Breast epithelium (tissue), 4 donors: ENCODE measurements around the gene FOXRED1. TPM values are rescaled to one million over a fixed set of nuclear protein-coding genes. Genes with fewer than 3 reads are reported as not detected.
"Not testable (repeated sequence)": the region's sequence is repeated elsewhere in the genome, so short reads cannot be mapped to it uniquely, and the experiment has no call there.

ENCODE experiments used
- DNase-seq, 2 donors: peaks; one replicate each; pipeline ENCODE4 v3.0.0-alpha.2; 2019; ENCODE audit warnings: low spot score in 2 of 2
- H3K27ac ChIP-seq, 2 donors: fragments of 200-600 bp; sonication (generic) in 1 of 2; one replicate each; pipeline ENCODE4 v1.5.1; 2016 to 2019; ENCODE audit warnings: mild to moderate bottlenecking in 1 of 2
- H3K27me3 ChIP-seq, 2 donors: fragments of 200-600 bp; sonication (generic) in 1 of 2; one replicate each; pipeline versions ENCODE4 v1.5.1 to v1.6.0; 2017 to 2019; ENCODE audit warnings: control low read depth in 1 of 2, mild to moderate bottlenecking in 1 of 2
- H3K36me3 ChIP-seq: fragments of 200-600 bp; one replicate; pipeline ENCODE4 v1.5.1; 2019
- H3K4me1 ChIP-seq, 2 donors: fragments of 200-600 bp; sonication (generic); one replicate each; pipeline ENCODE4 v1.5.1; 2016 to 2019; ENCODE audit warnings: control low read depth in 1 of 2
- H3K4me3 ChIP-seq, 3 donors: fragments of 200-600 bp; sonication (generic); 1 replicate in 2 of 3; 2 replicates in 1 of 3; pipeline ENCODE4 v1.5.1; 2016 to 2019; ENCODE audit warnings: mild to moderate bottlenecking in 3 of 3, moderate library complexity in 2 of 3
- H3K9me3 ChIP-seq, 2 donors: fragments of 200-600 bp; sonication (generic) in 1 of 2; one replicate each; pipeline ENCODE4 v1.5.1; 2016 to 2019; ENCODE audit warnings: control low read depth in 1 of 2
- POLR2A ChIP-seq: fragments of 450-650 bp; IDR thresholded peaks from one replicate; pipeline ENCODE4 v1.6.1; 2016; ENCODE audit warnings: antibody characterized with exemption, mild to moderate bottlenecking, moderate library complexity
- POLR2AphosphoS5 ChIP-seq, 3 donors: sonication (generic); formaldehyde crosslinking; IDR thresholded peaks; one replicate each; pipeline ENCODE4 v1.6.1; 2017; ENCODE audit warnings: antibody characterized with exemption in 3 of 3
- intact Hi-C: fragments of 100-400 bp; cut with DNase I; formaldehyde crosslinking; loops from one replicate; pipeline ENCODE4 v1.15.1; 2023; ENCODE audit warnings: low total_unique reads
- total RNA-seq, 3 donors: library from RNA; depleted of rRNA; stranded (reverse); fragments of >200 nt; gene quantifications; one replicate each; pipeline ENCODE4 v1.1.0, GENCODE V29; 2016
- TF ChIP-seq, protein P1 (sequence below), 3 donors: fragments of 450-650 bp; IDR thresholded peaks; one replicate each; pipeline ENCODE4 v1.5.1; 2016 to 2017; ENCODE audit warnings: antibody characterized with exemption in 3 of 3, mild to moderate bottlenecking in 3 of 3, moderate library complexity in 3 of 3

FOXRED1 gene
- total RNA-seq, 3 donors from 2014 or later: 13.1 to 23.3 (median 16.6) TPM

DNA sequence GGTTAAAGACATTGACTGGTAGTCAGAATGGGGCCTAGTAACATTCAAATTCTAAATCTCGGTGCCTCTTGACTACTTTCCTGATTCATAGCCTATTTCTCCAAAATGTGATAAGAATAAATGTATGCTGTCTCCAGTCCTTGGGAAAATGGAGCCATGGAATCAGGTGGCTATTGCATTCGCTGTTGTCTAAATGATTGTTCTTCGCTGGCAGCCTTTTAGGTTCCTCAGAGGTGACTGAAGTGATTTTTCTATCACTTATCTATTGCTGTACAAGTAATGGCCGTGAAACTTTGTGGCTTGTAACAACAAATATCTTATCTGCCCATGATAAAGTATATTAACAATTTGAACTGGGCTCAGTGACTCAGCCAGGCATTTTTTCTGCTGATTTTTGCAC, 15.7 kb upstream of the FOXRED1 start:
- Histone ChIP-seq H3K4me3 (no peak overlapping the region), H3K36me3 (no peaks in the 10 kb centered on the region), H3K4me1 (no peaks in the 10 kb centered on the region), H3K9me3 (no peaks in the 10 kb centered on the region), H3K27ac (no peak overlapping the region), H3K27me3 (no peaks in the 10 kb centered on the region)
- DNase-seq: no peak
- intact Hi-C loops: no loop called here
- no peak for TF ChIP-seq POLR2A
- TF ChIP-seq, protein P1, sequence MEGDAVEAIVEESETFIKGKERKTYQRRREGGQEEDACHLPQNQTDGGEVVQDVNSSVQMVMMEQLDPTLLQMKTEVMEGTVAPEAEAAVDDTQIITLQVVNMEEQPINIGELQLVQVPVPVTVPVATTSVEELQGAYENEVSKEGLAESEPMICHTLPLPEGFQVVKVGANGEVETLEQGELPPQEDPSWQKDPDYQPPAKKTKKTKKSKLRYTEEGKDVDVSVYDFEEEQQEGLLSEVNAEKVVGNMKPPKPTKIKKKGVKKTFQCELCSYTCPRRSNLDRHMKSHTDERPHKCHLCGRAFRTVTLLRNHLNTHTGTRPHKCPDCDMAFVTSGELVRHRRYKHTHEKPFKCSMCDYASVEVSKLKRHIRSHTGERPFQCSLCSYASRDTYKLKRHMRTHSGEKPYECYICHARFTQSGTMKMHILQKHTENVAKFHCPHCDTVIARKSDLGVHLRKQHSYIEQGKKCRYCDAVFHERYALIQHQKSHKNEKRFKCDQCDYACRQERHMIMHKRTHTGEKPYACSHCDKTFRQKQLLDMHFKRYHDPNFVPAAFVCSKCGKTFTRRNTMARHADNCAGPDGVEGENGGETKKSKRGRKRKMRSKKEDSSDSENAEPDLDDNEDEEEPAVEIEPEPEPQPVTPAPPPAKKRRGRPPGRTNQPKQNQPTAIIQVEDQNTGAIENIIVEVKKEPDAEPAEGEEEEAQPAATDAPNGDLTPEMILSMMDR (IDR thresholded peaks at IDR 0.05): no peak
- no peak for TF ChIP-seq POLR2AphosphoS5 (IDR thresholded peaks at IDR 0.05)

DNA sequence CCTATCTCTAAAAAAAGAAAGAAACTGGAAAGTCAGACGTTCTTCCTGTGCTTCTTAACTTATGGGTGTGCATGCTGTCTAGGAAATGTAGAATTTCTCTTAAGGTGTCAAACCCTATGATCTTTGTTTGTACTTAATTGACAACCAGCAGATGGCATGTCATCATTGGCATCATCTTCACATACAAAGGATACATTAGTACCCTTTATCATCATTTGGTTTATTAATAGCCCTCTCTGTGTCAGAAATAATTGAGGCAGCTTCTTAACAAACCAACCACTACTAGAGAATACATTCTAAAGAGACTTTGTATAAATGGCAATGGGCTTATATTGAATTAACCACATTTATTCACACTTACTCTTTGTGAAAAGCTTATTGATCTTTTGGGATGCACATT, 14.1 kb upstream of the FOXRED1 start:
- H3K27me3 ChIP-seq: no peaks in the 10 kb centered on the region
- H3K4me3 ChIP-seq: no peak overlapping the region
- TF ChIP-seq, protein P1 (IDR thresholded peaks at IDR 0.05): no peak
- TF ChIP-seq POLR2A (no peak), POLR2AphosphoS5 (IDR thresholded peaks at IDR 0.05) (no peak)
- no peaks in the 10 kb centered on the region for H3K4me1 ChIP-seq
- no peak for DNase-seq
- no peak overlapping the region for H3K27ac ChIP-seq
- no peaks in the 10 kb centered on the region for H3K36me3 ChIP-seq
- intact Hi-C loops: no loop called here
- H3K9me3 ChIP-seq: no peaks in the 10 kb centered on the region

DNA sequence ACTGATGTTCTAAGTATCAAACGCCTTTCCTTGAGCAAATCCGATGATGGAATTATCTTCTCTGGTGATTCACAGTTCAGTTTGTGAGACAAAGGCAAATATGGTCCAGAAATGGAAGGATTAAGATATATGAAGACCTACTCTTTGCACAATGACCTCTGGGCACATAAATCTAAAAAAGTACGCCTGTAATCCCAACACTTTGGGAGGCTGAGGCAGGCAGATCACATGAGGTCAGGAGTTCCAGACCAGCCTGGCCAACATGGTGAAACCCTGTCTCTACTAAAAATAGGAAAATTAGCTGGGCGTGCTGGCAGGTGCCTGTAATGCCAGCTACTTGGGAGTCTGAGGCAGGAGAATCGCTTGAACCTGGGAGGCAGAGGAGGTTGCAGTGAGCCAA, 13.4 kb upstream of the FOXRED1 start:
- H3K27ac ChIP-seq, intact Hi-C loops: not testable (repeated sequence)

DNA sequence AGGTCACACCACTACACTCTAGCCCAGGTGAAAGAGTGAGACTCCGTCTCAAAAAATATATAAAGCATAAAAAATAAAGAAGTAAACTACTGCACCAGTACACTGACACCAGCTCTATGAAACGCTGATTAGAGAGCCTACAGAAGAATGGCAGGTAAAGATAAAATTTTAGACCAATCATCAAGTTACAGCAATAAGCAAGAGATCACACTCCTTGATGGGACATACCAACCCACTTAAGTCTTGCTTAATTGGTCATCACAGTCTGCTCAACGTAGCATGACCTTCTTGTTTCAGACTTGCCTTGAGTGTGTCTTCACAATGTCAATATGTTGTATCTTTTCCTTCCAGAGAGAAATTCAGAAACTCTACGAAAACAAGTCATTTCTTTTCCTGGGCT, 12.7 kb upstream of the FOXRED1 start:
- no peaks in the 10 kb centered on the region for H3K36me3 ChIP-seq
- no peaks in the 10 kb centered on the region for H3K9me3 ChIP-seq
- H3K4me1 ChIP-seq: no peaks in the 10 kb centered on the region
- intact Hi-C loops: no loop called here
- TF ChIP-seq POLR2AphosphoS5 (IDR thresholded peaks at IDR 0.05): no peak
- TF ChIP-seq POLR2A: no peak
- TF ChIP-seq, protein P1 (IDR thresholded peaks at IDR 0.05): no peak
- no peak for DNase-seq
- H3K27ac ChIP-seq: no peak overlapping the region
- H3K4me3 ChIP-seq: no peak overlapping the region
- no peaks in the 10 kb centered on the region for H3K27me3 ChIP-seq

More for the DNA sequence above, 13.4 kb upstream of the FOXRED1 start:
- not testable (repeated sequence) for H3K4me3 ChIP-seq, DNase-seq, H3K4me1 ChIP-seq, H3K9me3 ChIP-seq, H3K27me3 ChIP-seq, H3K36me3 ChIP-seq

DNA sequence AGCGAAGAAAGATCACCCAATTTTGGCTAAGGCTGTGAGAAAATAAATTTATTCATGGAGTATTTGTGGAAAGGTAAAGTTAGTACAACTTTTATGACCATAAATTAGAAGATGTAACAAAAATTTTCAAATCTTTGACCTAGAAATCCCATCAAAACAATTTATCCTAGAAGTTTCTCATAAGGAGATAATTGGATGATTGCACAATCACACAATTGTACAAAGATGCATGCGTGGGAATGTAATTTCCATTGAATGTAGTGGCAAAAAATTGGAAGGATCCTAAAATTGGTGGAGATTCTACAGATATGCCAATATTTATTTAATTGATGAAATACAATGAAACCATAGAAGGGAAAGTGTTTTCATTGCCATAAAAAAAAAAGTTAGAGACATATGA, 11.8 kb upstream of the FOXRED1 start:
- H3K9me3 ChIP-seq: no peaks in the 10 kb centered on the region
- no peak overlapping the region for H3K4me3 ChIP-seq
- no peaks in the 10 kb centered on the region for H3K36me3 ChIP-seq
- TF ChIP-seq POLR2A (no peak), POLR2AphosphoS5 (IDR thresholded peaks at IDR 0.05) (no peak)
- TF ChIP-seq, protein P1 (IDR thresholded peaks at IDR 0.05): no peak
- H3K4me1 ChIP-seq: no peaks in the 10 kb centered on the region
- intact Hi-C loops: no loop called here
- no peak overlapping the region for H3K27ac ChIP-seq
- no peak for DNase-seq
- H3K27me3 ChIP-seq: no peaks in the 10 kb centered on the region

DNA sequence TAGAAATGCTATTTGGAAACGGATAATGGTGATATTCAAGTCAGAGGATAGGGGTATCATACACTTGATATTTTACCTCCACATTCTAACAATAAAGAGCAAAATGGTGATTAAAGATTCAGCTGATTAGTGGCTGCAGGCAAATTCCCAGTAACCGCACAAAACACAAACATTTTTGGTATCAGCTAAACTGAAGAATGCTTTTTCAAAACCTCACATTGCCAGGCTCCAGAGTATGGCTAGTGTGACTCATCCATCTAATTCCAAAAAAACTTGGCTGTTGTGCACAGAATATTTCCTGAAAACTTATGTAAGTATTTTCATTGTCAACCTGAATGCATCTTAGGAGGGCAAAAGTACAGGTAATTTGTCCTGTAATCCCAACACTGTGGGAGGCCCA, 11.2 kb upstream of the FOXRED1 start:
- H3K27me3 ChIP-seq: no peaks in the 10 kb centered on the region
- H3K27ac ChIP-seq: no peak overlapping the region
- no peaks in the 10 kb centered on the region for H3K9me3 ChIP-seq
- H3K4me3 ChIP-seq: no peak overlapping the region
- no peaks in the 10 kb centered on the region for H3K4me1 ChIP-seq
- intact Hi-C loops: no loop called here
- DNase-seq: no peak
- TF ChIP-seq POLR2A (no peak), POLR2AphosphoS5 (IDR thresholded peaks at IDR 0.05) (no peak)
- TF ChIP-seq, protein P1 (IDR thresholded peaks at IDR 0.05): no peak
- peaks cover 3% of the 10 kb centered on the region for H3K36me3 ChIP-seq
